Tongue (tissue), 2 donors: ENCODE measurements around the gene RBP3. TPM values are rescaled to one million over a fixed set of nuclear protein-coding genes. Genes with fewer than 3 reads are reported as not detected.

Experiments used
- DNase-seq: peaks from one replicate; pipeline ENCODE4 v3.0.0-alpha.2; 2015
- total RNA-seq: library from RNA; depleted of rRNA; stranded (reverse); fragments of >200 nt; gene quantifications from one replicate; pipeline ENCODE4 v1.2.3, GENCODE V29; 2014

Gene RBP3
- total RNA-seq, 1 donor from 2014 or later: not detected

DNA sequence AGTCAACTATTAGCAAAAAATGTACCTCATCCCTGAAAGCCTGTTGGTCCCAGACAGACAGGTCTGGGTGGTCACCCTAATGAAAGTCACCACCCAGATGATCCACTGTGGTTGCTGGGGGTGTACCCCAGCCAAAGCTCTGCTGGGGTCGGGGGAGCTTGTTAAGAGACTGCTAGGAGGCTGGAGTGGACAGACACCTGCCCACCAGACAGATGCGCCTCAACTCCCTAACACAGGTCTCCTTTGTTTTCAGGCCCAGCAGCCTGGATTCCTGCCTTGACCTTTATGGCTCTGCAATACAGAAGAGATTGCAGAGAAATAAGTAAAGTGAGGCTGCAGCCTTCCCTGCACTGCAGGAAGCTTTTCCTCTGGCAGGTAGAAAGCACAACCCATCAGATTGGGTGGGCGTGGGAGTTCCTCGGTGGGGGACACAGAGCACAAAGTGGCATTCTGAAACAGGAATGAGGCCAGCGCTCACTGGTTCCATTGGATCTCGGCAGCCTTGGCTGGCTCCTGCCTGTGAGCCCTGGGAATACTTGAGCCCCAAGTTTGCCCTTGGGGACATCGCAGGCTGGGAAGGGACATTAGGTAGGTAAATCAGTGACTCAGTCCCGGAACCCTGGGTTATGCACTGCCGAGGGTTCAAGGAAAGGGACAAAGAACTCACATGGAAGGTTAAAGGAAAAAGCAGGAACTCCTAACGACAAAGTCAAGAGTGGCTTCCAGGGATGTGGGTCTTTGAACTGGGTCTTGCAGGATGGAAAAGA is 53.9 kb downstream of the RBP3 start:
- no peak for DNase-seq

DNA sequence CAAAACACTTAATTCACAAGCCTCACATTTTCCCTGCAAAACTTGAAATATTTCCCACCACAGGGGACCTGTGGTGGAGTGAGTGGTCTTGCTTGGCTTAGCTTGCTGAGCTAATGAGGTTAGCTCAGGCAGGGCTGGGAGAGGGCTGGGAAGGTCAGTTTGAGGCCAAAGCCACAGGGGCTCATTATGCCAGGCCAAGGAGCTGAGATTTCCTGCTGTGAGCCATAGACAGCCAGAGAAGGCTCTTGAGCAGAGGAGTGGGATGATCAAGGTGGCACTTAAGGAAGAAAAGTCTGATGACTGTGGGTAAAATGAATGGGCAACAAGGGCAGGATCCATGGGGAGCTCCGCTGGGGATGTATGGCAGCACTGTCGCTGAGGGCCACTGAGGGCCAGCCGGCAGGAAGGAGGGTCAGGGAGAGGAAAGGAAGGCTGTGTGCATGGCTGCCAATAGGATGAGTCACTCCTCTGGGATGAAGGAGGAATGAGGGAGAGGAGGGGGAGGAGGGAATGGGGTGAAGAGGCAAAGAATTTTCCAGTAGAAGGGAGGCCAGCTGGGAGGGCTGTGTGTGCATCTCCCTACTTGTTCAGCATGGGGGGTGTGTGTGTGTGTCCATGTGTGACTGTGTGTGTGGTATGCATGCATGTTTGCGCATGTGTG is 54.6 kb downstream of the RBP3 start:
- DNase-seq: peak; percentile 72

DNA sequence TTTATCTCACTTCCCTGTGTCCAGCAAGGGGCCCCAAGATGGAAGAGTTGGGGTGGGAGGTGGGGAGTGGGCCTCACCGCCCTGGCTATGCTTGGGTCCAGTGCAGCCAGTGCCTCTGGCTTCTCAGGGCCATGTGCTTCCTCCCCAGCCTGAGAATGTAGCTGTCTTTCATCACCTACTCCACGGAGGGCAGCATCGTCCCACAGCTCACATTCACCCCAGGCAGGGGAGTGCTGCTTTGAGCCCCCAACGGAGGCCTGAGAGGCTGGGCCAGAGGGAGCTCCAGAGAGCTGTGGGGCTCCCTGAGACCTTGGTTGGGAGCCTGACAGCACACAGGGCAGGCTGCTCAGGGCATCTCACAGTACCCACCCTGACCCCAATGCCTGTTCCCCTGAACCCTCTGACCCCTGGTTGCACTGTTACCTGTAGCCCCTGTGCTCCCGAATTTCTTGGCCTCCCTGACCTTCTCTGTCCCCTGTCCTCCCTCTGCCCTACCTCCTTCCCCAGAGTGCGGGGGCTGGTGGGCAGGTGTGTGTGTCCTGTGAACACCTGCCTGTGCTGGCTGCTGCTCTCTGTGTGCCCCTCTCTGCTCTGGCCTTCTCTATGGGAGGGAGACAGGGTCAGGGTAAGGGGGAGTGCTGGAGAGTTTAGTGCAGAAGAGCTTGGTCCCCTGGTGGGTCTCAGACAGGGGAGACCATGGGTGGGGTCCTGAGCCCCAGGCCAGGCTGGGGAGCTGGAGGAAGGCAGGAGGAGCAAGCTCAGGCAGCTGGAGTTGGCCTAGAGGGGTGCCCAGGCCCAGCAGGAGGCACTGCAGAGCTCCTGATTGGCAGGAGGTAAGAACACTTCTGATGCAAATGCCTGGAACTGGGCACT is 55.5 kb downstream of the RBP3 start:
- no peak for DNase-seq

DNA sequence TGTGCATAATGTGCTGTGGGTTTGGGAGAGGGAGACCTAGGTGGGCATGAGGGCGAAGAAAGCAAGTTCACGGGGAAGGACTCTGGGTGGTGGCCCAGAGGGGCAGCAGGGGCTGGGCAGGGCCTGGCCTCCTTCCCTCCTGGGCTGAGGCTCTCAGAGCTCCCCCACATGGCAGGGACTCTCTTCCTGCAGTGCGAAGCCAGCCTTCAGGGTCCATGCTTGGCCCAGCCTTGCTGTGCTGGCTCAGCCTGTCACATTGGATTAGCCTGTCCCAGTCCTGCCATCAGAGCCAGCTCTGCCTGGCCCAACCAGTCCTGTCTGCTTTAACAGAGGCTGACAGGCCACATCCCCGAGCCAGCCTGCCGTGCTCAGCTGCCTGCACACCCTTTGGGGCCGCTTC is 56.3 kb downstream of the RBP3 start:
- DNase-seq: no peak

DNA sequence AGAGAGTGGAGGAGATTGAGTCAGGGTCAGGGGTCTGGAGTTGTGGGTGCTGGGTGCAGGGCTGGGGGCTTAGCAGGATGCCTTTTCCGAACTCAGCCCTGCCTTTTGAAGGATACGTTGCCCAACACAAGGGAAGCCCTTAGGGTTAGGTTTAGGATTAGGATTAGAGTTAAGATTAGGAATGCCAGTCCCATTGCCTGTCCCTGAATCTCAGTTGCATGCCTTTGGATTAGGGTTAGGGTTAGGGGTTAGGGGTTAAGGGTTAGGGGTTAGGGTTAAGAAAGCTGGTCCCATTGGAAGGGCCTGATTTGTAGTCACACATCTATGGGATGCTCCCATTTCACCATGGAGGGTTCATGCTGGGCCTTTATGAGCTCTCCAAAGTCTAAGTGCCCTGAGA is 56.8 kb downstream of the RBP3 start:
- no peak for DNase-seq

DNA sequence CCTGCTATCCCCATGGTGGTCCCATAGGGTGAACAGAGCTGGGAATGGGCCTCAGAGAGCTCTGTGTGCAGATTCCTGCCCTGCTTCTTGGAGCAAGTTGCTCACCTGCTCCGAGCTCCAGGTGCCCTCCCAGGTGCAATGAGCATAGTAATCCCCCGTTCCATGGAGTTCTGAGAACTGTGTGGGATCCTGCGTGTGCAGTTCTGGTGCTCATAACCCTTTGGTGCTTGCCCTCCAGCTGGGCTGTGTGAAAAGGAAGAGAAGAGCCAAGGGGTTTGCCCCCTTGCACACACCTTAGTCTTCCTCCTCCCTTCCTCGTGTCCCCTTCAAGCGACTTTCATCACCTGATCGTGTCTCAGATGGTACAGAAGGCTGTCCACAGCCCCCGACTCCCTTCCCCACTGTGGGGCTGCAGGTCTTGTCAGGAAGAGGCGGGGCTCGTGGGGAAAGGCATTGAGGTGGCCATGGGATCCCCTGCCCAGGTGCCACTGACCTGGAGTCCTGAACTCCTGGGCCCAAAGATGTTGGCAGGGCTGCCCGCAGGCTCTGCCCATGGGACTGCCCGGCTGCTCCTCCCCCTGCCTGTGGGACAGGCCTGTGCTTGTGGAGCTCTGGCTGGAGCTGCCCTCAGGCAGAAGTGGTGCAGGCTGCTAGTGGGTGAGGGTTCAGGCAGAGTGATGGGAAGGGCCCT is 57.8 kb downstream of the RBP3 start:
- DNase-seq: no peak

DNA sequence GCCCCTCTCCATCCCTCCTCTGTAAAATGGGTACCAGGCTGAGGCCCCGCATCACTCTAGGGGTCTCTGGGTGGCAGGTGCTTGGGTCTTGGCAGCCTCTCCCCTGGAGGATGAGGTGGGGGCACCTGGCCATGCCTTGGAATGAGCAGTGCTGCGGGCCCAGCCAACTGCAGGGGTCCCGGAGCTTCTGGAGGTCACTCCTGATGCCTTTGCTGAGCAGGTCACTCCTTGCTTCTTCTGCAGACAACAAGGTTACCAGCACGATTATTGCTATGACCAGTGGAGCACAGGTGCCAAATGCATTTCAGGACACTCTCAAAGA is 58.3 kb downstream of the RBP3 start:
- no peak for DNase-seq

DNA sequence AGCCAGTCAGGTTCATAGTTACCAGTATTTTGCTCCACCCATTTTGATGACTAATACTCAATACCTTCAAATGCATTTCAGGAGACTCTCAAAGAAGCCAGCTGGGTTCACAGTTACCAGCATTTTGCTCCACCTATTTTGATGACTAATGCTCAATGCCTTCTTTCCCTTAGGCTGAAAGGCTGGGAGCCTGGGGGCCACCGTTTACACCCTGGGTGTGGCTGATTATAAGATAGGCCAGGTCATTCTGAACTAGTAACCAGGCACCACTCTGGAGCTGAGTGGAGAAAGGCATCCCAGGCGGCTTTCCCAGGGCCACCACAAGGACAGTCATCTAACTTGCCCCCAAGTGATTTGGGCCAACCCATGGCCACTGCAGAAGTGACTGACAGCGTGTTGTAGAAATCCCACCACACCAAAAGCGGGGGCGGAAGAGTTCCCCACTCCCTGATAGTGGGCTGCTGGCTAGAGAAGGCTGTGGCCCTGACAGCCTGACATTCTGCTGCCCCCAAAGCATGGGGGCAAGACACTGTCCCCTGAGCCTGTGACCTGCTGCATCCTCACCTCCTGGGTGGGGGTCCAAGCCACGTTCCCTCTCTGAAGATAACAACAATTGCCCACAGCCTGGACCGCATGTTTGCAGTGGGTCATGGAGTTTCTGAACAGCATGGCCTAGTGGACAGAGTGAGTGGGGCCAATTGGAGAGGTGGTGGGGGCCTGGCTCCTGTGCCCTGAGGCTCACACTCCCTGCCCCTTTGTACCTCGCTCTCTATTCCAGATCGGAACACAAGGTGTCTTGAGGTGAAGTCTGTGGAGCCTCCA is 58.9 kb downstream of the RBP3 start:
- no peak for DNase-seq

Other genes starting within 250 kb of the RBP3 start
- gene GDF10, start 48.2 kb upstream of the RBP3 start, total RNA-seq: 32.6 TPM
- gene GDF2, start 25.9 kb upstream of the RBP3 start, total RNA-seq: not detected
- 1.4 TPM for gene ZNF488, start 35.9 kb downstream of the RBP3 start, total RNA-seq
- gene ANXA8, start 135.8 kb downstream of the RBP3 start, total RNA-seq: 9.3 TPM
- not detected for gene FAM25G, start 143.3 kb downstream of the RBP3 start, total RNA-seq
- 2.2 TPM for gene AGAP9, start 175.3 kb downstream of the RBP3 start, total RNA-seq